K562 (cell line): Measurements from ENCODE around the gene CALU. TPM values are rescaled to one million over a fixed set of nuclear protein-coding genes. Genes with fewer than 3 reads are reported as not detected.

ENCODE experiments used
- BACH1 ChIP-seq: fragments of 200-800 bp; sonication (Bioruptor generic); IDR thresholded peaks from 2 replicates; pipeline ENCODE4 v1.6.1; 2016; ENCODE audit warnings: missing genetic modification characterization, missing compliant biosample characterization
- BCL6 ChIP-seq: fragments of 250-450 bp; sonication (Bioruptor Pico); IDR thresholded peaks from 2 replicates; pipeline ENCODE4 v1.4.0; 2020
- CBFB ChIP-seq: sonication (generic); formaldehyde crosslinking; IDR thresholded peaks from 2 replicates; pipeline ENCODE4 v1.4.0; 2020; ENCODE audit warnings: mild to moderate bottlenecking, missing genetic modification reagents
- CCNT2 ChIP-seq: IDR thresholded peaks from 2 replicates; pipeline ENCODE4 v1.6.1; 2011; ENCODE audit warnings: borderline replicate concordance, low read depth, mild to moderate bottlenecking, moderate library complexity, mixed read lengths, low read length; ENCODE audit not compliant: insufficient read length; ENCODE audit errors: extremely low read depth
- CHD2 ChIP-seq: IDR thresholded peaks from 2 replicates; pipeline ENCODE4 v1.6.1; 2011; ENCODE audit warnings: low read depth, low read length
- E2F3 ChIP-seq: fragments of 250-450 bp; sonication (Bioruptor Pico); IDR thresholded peaks from 2 replicates; pipeline ENCODE4 v1.4.0; 2020; ENCODE audit warnings: mild to moderate bottlenecking
- E2F6 ChIP-seq, 2 experiments: IDR thresholded peaks; 2 replicates each; pipeline ENCODE4 v1.6.1; 2011; ENCODE audit warnings: borderline replicate concordance in 1 of 2, control low read depth in 1 of 2, low read depth in 1 of 2, low read length in 1 of 2, mild to moderate bottlenecking in 1 of 2, mixed read lengths in 1 of 2, moderate library complexity in 1 of 2; ENCODE audit not compliant: insufficient read depth in 1 of 2, insufficient read length in 1 of 2, poor library complexity in 1 of 2, severe bottlenecking in 1 of 2; ENCODE audit errors: extremely low read depth in 1 of 2
- ESRRB ChIP-seq: fragments of 250-450 bp; sonication (Bioruptor Pico); IDR thresholded peaks from 2 replicates; pipeline ENCODE4 v1.5.0; 2020; ENCODE audit warnings: mild to moderate bottlenecking, moderate library complexity, borderline replicate concordance
- GATAD2A ChIP-seq: fragments of 450-650 bp; IDR thresholded peaks from 2 replicates; pipeline ENCODE4 v1.6.1; 2017
- HNRNPK ChIP-seq: fragments of 200-400 bp; formaldehyde crosslinking; IDR thresholded peaks from one replicate; pipeline ENCODE4 v1.6.1; 2018; ENCODE audit warnings: mild to moderate bottlenecking, low read depth, low read length; ENCODE audit not compliant: poor library complexity, severe bottlenecking
- HSF4 ChIP-seq: fragments of 250-450 bp; sonication (Bioruptor Pico); IDR thresholded peaks from 2 replicates; pipeline ENCODE4 v2.1.2; 2022; ENCODE audit warnings: mild to moderate bottlenecking, moderate library complexity, borderline replicate concordance
- KDM2B ChIP-seq: fragments of 250-450 bp; sonication (Bioruptor Pico); IDR thresholded peaks from 2 replicates; pipeline ENCODE4 v1.8.0; 2021; ENCODE audit warnings: mild to moderate bottlenecking, moderate library complexity
- MECOM ChIP-seq: fragments of 250-450 bp; sonication (Bioruptor Pico); IDR thresholded peaks from 2 replicates; pipeline ENCODE4 v1.8.0; 2022; ENCODE audit warnings: inconsistent platforms
- NBN ChIP-seq: fragments of 450-650 bp; IDR thresholded peaks from 2 replicates; pipeline ENCODE4 v1.6.1; 2016; ENCODE audit warnings: low read depth, mild to moderate bottlenecking
- NCOA6 ChIP-seq: fragments of 450-650 bp; IDR thresholded peaks from 2 replicates; pipeline ENCODE4 v1.6.1; 2017; ENCODE audit warnings: mild to moderate bottlenecking
- NFE2 ChIP-seq: IDR thresholded peaks from 2 replicates; pipeline ENCODE4 v1.6.1; 2014; ENCODE audit warnings: antibody characterized with exemption, low read depth
- PHF21A ChIP-seq: fragments of 450-650 bp; IDR thresholded peaks from 2 replicates; pipeline ENCODE4 v1.6.1; 2017; ENCODE audit warnings: low read depth, borderline replicate concordance
- PTBP1 ChIP-seq: fragments of 200-400 bp; formaldehyde crosslinking; IDR thresholded peaks from 2 replicates; pipeline ENCODE4 v1.6.1; 2017; ENCODE audit warnings: low read depth, low read length
- SIN3B ChIP-seq: fragments of 450-650 bp; IDR thresholded peaks from 2 replicates; pipeline ENCODE4 v1.6.1; 2017; ENCODE audit warnings: low read depth, mild to moderate bottlenecking, moderate library complexity
- SUPT5H ChIP-seq: fragments of 450-650 bp; IDR thresholded peaks from 2 replicates; pipeline ENCODE4 v1.6.1; 2016
- TAF1 ChIP-seq: IDR thresholded peaks from 2 replicates; pipeline ENCODE4 v1.6.1; 2011; ENCODE audit warnings: mild to moderate bottlenecking, low read length, moderate library complexity; ENCODE audit not compliant: insufficient read depth, control insufficient read depth, severe bottlenecking; ENCODE audit errors: extremely low read depth
- THAP12 ChIP-seq: fragments of 250-450 bp; sonication (Bioruptor Pico); IDR thresholded peaks from 2 replicates; pipeline ENCODE4 v1.9.0; 2021; ENCODE audit warnings: mild to moderate bottlenecking, inconsistent platforms
- ZBTB7A ChIP-seq: IDR thresholded peaks from 2 replicates; pipeline ENCODE4 v1.6.1; 2011; ENCODE audit warnings: low read depth, mild to moderate bottlenecking, low read length, moderate library complexity, borderline replicate concordance; ENCODE audit not compliant: control insufficient read depth
- ZNF277 ChIP-seq: fragments of 250-450 bp; sonication (Bioruptor Pico); IDR thresholded peaks from 2 replicates; pipeline ENCODE4 v1.8.0; 2022; ENCODE audit warnings: inconsistent platforms, mild to moderate bottlenecking, moderate library complexity, borderline replicate concordance
- ZNF695 ChIP-seq: fragments of 450-650 bp; formaldehyde crosslinking; IDR thresholded peaks from 2 replicates; pipeline ENCODE4 v1.4.0; 2020; ENCODE audit warnings: mild to moderate bottlenecking, moderate library complexity
- polyA plus RNA-seq, 8 experiments: library from polyadenylated mRNA; depleted of rRNA in 4 of 8; stranded (reverse) in 5 of 8; unstranded in 3 of 8; fragments of >200 nt; fragmentation: Nextera tagmentation in 2 of 8; fragmentation: Illumina TruSeq in 1 of 8; extraction: Ambion mirVana in 2 of 8; extraction: Trizol in 1 of 8; gene quantifications; 2 replicates each; pipeline versions ENCODE4 v1.2.1 to v1.2.3, GENCODE V29; 2011 to 2014; ENCODE audit warnings: inconsistent platforms in 1 of 8, missing spikeins in 1 of 8
- total RNA-seq, 7 experiments: library from RNA; depleted of rRNA in 6 of 7; stranded (reverse); fragments of >200 nt in 6 of 7; fragmentation: Illumina TruSeq in 2 of 7; extraction: Trizol in 2 of 7; gene quantifications; 2 replicates each; pipeline versions ENCODE4 v1.2.1 to v1.2.3, GENCODE V29; 2011 to 2021; ENCODE audit warnings: low replicate concordance in 1 of 7

Gene CALU
- total and polyA plus RNA-seq, 9 of the 15 experiments (the other 6 are each of a cell fraction or from before 2014, with no cell fraction given) = 166 to 286 (median 215) TPM

- TF ChIP-seq THAP12 (CRISPR knock-in tag) (peak; percentile 23; the same call in 1 of the 2 replicates), CCNT2 (peak; percentile 65), KDM2B (no peak), GATAD2A (no peak), NFE2 (no peak), HSF4 (CRISPR knock-in tag) (no peak), E2F3 (CRISPR knock-in tag) (peak; percentile 77), ZNF277 (CRISPR knock-in tag) (no peak), BACH1 (tag) (no peak), NCOA6 (no peak), ZBTB7A (peak; percentile 80), NBN (no peak), PHF21A (no peak), PTBP1 (no peak), TAF1 (peak; percentile 79), ZNF695 (CRISPR knock-in tag) (no peak), HNRNPK (peak; percentile 76), E2F6 (IDR thresholded peaks at IDR 0.05; ENCODE audit: borderline replicate concordance in 1 of 2, extremely low read depth in 1 of 2, insufficient read depth in 1 of 2, insufficient read length in 1 of 2, low read depth in 1 of 2, low read length in 1 of 2, poor library complexity in 1 of 2, severe bottlenecking in 1 of 2) (peak in 1 of 2 experiments; percentile 60), CBFB (no peak), ESRRB (CRISPR knock-in tag) (no peak), SIN3B (peak; percentile 41; the same call in 1 of the 2 replicates), SUPT5H (peak; percentile 67; the same call in 1 of the 2 replicates), CHD2 (no peak), MECOM (CRISPR knock-in tag) (no peak), BCL6 (no peak)
Measured at GRCh38 chr7:128791121-128791971, 52.2 kb downstream of the CALU start, which contains the start of gene CCDC136 (continued).
